RWPE1 (cell line): ENCODE measurements around the gene GLI1.
"Not testable (repeated sequence)": the region's sequence is repeated elsewhere in the genome, so short reads cannot be mapped to it uniquely, and the experiment has no call there.

Experiments
- CTCF ChIA-PET: fragments of 350-600 bp; sonication (Branson Sonifier 250); formaldehyde crosslinking; extraction: SDS; loops from one replicate; lab custom pipeline; 2021; lab: Yijun Ruan, JAX
- POLR2A ChIA-PET: fragments of 400-600 bp; formaldehyde crosslinking; extraction: SDS; loops from one replicate; lab custom pipeline; 2020; ENCODE audit warnings: antibody characterized with exemption; ENCODE audit not compliant: low non-redundant PET; lab: Yijun Ruan, JAX
- DNase-seq: peaks from one replicate; pipeline ENCODE4 v3.0.0; 2012; ENCODE audit warnings: low spot score
- H3K27ac ChIP-seq: fragments of 450-650 bp; 2 replicates; pipeline ENCODE4 v1.5.1; 2017
- CTCF ChIP-seq: fragments of 450-650 bp; conservative IDR thresholded peaks from 2 replicates; pipeline ENCODE4 v1.5.1; 2017; ENCODE audit warnings: low read depth, mild to moderate bottlenecking

Gene GLI1

GRCh38 chr12:57438400-57438799 is 21.2 kb upstream of the GLI1 start:
- ChIA-PET CTCF (no interaction called here), POLR2A (no interaction called here)
- no peak overlapping the region for H3K27ac ChIP-seq
- no peak for TF ChIP-seq CTCF
- DNase-seq = no peak

- no peak overlapping the region for H3K27ac ChIP-seq
- no peak for TF ChIP-seq CTCF
- CTCF ChIA-PET = interaction anchor here (0.9 kb wide), 1 partner anchor 13 kb away, joined by 4 read pairs; no protein-coding TSS in a partner anchor
- POLR2A ChIA-PET = no interaction called here
- DNase-seq = no peak
These were observed 19.8 kb upstream of the GLI1 start for GRCh38 chr12:57439762-57440266.

GRCh38 chr12:57441393-57441792 is 18.2 kb upstream of the GLI1 start:
- CTCF ChIA-PET, H3K27ac ChIP-seq, POLR2A ChIA-PET, DNase-seq: not testable (repeated sequence)

GRCh38 chr12:57441846-57442427 is 17.6 kb upstream of the GLI1 start:
- DNase-seq = no peak
- CTCF ChIA-PET = interaction anchor here (2.9 kb wide), 1 partner anchor 11 kb away, joined by 12 read pairs; no protein-coding TSS in a partner anchor
- TF ChIP-seq CTCF = no peak
- POLR2A ChIA-PET = no interaction called here
- no peak overlapping the region for H3K27ac ChIP-seq

- not testable (repeated sequence) for H3K27ac ChIP-seq, DNase-seq
- ChIA-PET POLR2A (interaction anchor here (0.7 kb wide), 1 partner anchor 10 kb away, joined by 4 read pairs; the partner anchor contains the start of gene INHBC), CTCF (interaction anchor here (0.6 to 2.9 kb wide), 3 partner anchors 9 to 201 kb away, joined by 3 to 12 read pairs (median 4); no protein-coding TSS in a partner anchor)
These were observed 15.2 kb upstream of the GLI1 start for GRCh38 chr12:57444337-57444736.

GRCh38 chr12:57444744-57445143 is 14.8 kb upstream of the GLI1 start:
- ChIA-PET CTCF (interaction anchor here (0.6 to 2.9 kb wide), 3 partner anchors 8 to 201 kb away, joined by 3 to 12 read pairs (median 4); no protein-coding TSS in a partner anchor), POLR2A (no interaction called here)
- no peak for DNase-seq
- no peak overlapping the region for H3K27ac ChIP-seq
- no peak for TF ChIP-seq CTCF

- CTCF ChIA-PET = interaction anchor here (0.6 to 0.7 kb wide), 2 partner anchors 174 to 1130 kb away, joined by 3 read pairs; no protein-coding TSS in a partner anchor
- H3K27ac ChIP-seq = no peak overlapping the region
- no peak for DNase-seq
- POLR2A ChIA-PET = no interaction called here
- no peak for TF ChIP-seq CTCF
These were observed 13.2 kb upstream of the GLI1 start for GRCh38 chr12:57446292-57446960.
